Sigmoid colon (tissue), 7 donors: ENCODE measurements around the gene MAX. TPM values are rescaled to one million over a fixed set of nuclear protein-coding genes. Genes with fewer than 3 reads are reported as not detected.
"Not testable (repeated sequence)": the region's sequence is repeated elsewhere in the genome, so short reads cannot be mapped to it uniquely, and the experiment has no call there.

Experiments
- DNase-seq: peaks from one replicate; pipeline ENCODE4 v3.0.0-alpha.2; 2019
- H3K27ac ChIP-seq, 4 donors: fragments of 200-600 bp; sonication (generic); one replicate each; pipeline ENCODE4 v1.5.1; 2016 to 2019; ENCODE audit warnings: mild to moderate bottlenecking in 1 of 4
- H3K27me3 ChIP-seq, 3 donors: fragments of 200-600 bp; sonication (generic); one replicate each; pipeline ENCODE4 v1.5.1; 2019; ENCODE audit warnings: mild to moderate bottlenecking in 1 of 3
- H3K36me3 ChIP-seq, 4 donors: fragments of 200-600 bp; sonication (generic); one replicate each; pipeline ENCODE4 v1.5.1; 2016 to 2019
- H3K4me1 ChIP-seq, 4 donors: fragments of 200-600 bp; sonication (generic); one replicate each; pipeline ENCODE4 v1.5.1; 2017 to 2019
- H3K4me3 ChIP-seq, 4 donors: fragments of 200-600 bp; sonication (generic); one replicate each; pipeline ENCODE4 v1.5.1; 2017 to 2019; ENCODE audit warnings: mild to moderate bottlenecking in 2 of 4, moderate library complexity in 1 of 4
- H3K9me3 ChIP-seq, 4 donors: fragments of 200-600 bp in 3 of 4; sonication (generic) in 3 of 4; one replicate each; pipeline versions ENCODE4 v1.5.1 to v1.6.1; 2013 to 2019
- CTCF ChIP-seq, 4 experiments: fragments of 450-650 bp in 3 of 4; fragments of 200-600 bp in 1 of 4; IDR thresholded peaks; one replicate each; pipeline ENCODE4 v1.5.1; 2016 to 2019; ENCODE audit warnings: antibody characterized with exemption in 4 of 4, mild to moderate bottlenecking in 3 of 4, moderate library complexity in 2 of 4
- EP300 ChIP-seq, 4 donors: sonication (generic); formaldehyde crosslinking; IDR thresholded peaks; one replicate each; pipeline ENCODE4 v1.6.1; 2017; ENCODE audit warnings: antibody characterized with exemption in 4 of 4
- POLR2A ChIP-seq, 2 donors: fragments of 450-650 bp; IDR thresholded peaks; one replicate each; pipeline ENCODE4 v1.6.1; 2016; ENCODE audit warnings: antibody characterized with exemption in 2 of 2, mild to moderate bottlenecking in 2 of 2, moderate library complexity in 2 of 2
- POLR2AphosphoS5 ChIP-seq, 4 donors: sonication (generic); formaldehyde crosslinking; IDR thresholded peaks; one replicate each; pipeline ENCODE4 v1.6.1; 2017; ENCODE audit warnings: antibody characterized with exemption in 4 of 4
- WGBS, 2 donors: extraction: QIAGEN DNeasy Blood & Tissue Kit; methylation state at CpG; one replicate each; pipeline ENCODE4 v1.1.7; 2013; 5-methylcytosine and 5-hydroxymethylcytosine counted together
- intact Hi-C: fragments of 100-400 bp; cut with DNase I; formaldehyde crosslinking; loops from one replicate; pipeline ENCODE4 v1.15.1; 2023
- polyA plus RNA-seq, 3 donors: library from polyadenylated mRNA; stranded (reverse); fragments of 200-250 nt; gene quantifications; one replicate each; pipeline ENCODE4 v1.2.3, GENCODE V29; 2013
- total RNA-seq, 4 donors: library from RNA; depleted of rRNA; stranded (reverse); fragments of >200 nt; gene quantifications; one replicate each; pipeline ENCODE4 v1.1.0, GENCODE V29; 2016
- donor health status: healthy with polysubstance abuse.
- donor health status: Bipolar disorder and iron deficiency.
- donor health status: healthy.

MAX gene
- total and polyA plus RNA-seq, 7 donors = 58.8 to 119 (median 67.4) TPM

- no peak for DNase-seq
- H3K4me1 ChIP-seq = no peaks in the 10 kb centered on the region
- H3K9me3 ChIP-seq = no peaks in the 10 kb centered on the region
- TF ChIP-seq EP300 (IDR thresholded peaks at IDR 0.05) (no peak), CTCF (IDR thresholded peaks at IDR 0.05) (no peak), POLR2A (IDR thresholded peaks at IDR 0.05) (no peak), POLR2AphosphoS5 (IDR thresholded peaks at IDR 0.05) (no peak)
- WGBS, 2 donors = 60 to 85% methylated on average over 9 of the region's 9 CpGs
- H3K27ac ChIP-seq = no peak overlapping the region
- H3K36me3 ChIP-seq = peaks cover 0 to 35% (median 6%) of the 10 kb centered on the region in 4 donors
- H3K27me3 ChIP-seq = no peaks in the 10 kb centered on the region
- intact Hi-C loops = no loop called here
- H3K4me3 ChIP-seq = no peak overlapping the region
Observed at GRCh38 chr14:65040666-65041433, 61.5 kb downstream of the MAX start.

- Histone ChIP-seq H3K4me3 (no peak overlapping the region), H3K27me3 (no peaks in the 10 kb centered on the region), H3K36me3 (peaks cover 0 to 26% (median 2%) of the 10 kb centered on the region in 4 donors), H3K27ac (no peak overlapping the region), H3K9me3 (no peaks in the 10 kb centered on the region), H3K4me1 (peaks cover 0 to 6% (median 0%) of the 10 kb centered on the region in 4 donors)
- intact Hi-C loops = no loop called here
- no peak for TF ChIP-seq POLR2A (IDR thresholded peaks at IDR 0.05)
- WGBS, 2 donors = 96 to 97% methylated on average over 2 of the region's 2 CpGs
- DNase-seq = no peak
Observed at GRCh38 chr14:65038966-65039365, 63.4 kb downstream of the MAX start.

- Histone ChIP-seq H3K27ac (peak overlapping the region in 1 of 4 donors; percentile 35), H3K4me3 (no peak overlapping the region), H3K9me3 (no peaks in the 10 kb centered on the region), H3K27me3 (no peaks in the 10 kb centered on the region), H3K4me1 (peaks cover 0 to 6% (median 0%) of the 10 kb centered on the region in 4 donors), H3K36me3 (peaks cover 2 to 28% (median 5%) of the 10 kb centered on the region in 4 donors)
- no peak for DNase-seq
- TF ChIP-seq EP300 (IDR thresholded peaks at IDR 0.05) = no peak
- TF ChIP-seq POLR2AphosphoS5 (IDR thresholded peaks at IDR 0.05) = peak in 1 of 4 donors; percentile 5
- intact Hi-C loops = no loop called here
- WGBS, 2 donors = 77 to 84% methylated on average over 4 of the region's 4 CpGs
Observed at GRCh38 chr14:65035049-65035448, 67.3 kb downstream of the MAX start.

- H3K4me1 ChIP-seq = peaks cover 0 to 6% (median 0%) of the 10 kb centered on the region in 4 donors
- 92% methylated on average over 4 of the region's 4 CpGs for WGBS, 2 donors
Observed at GRCh38 chr14:65034021-65034420, 68.3 kb downstream of the MAX start.

GRCh38 chr14:65033181-65033580 lies 69.1 kb downstream of the MAX start:
- WGBS, 2 donors = 93 to 95% methylated on average over 3 of the region's 3 CpGs
- H3K9me3 ChIP-seq = no peaks in the 10 kb centered on the region
- H3K27ac ChIP-seq = no peak overlapping the region
- intact Hi-C loops = no loop called here
- H3K27me3 ChIP-seq = no peaks in the 10 kb centered on the region
- no peak overlapping the region for H3K4me3 ChIP-seq
- peaks cover 3 to 30% (median 7%) of the 10 kb centered on the region in 4 donors for H3K36me3 ChIP-seq
- H3K4me1 ChIP-seq = peaks cover 0 to 6% (median 0%) of the 10 kb centered on the region in 4 donors
- TF ChIP-seq POLR2A (IDR thresholded peaks at IDR 0.05) (no peak), CTCF (IDR thresholded peaks at IDR 0.05) (no peak), POLR2AphosphoS5 (IDR thresholded peaks at IDR 0.05) (no peak), EP300 (IDR thresholded peaks at IDR 0.05) (no peak)
- DNase-seq = no peak

More at GRCh38 chr14:65034021-65034420, 68.3 kb downstream of the MAX start:
- Histone ChIP-seq H3K36me3 (peaks cover 3 to 30% (median 7%) of the 10 kb centered on the region in 4 donors), H3K27ac (no peak overlapping the region), H3K9me3 (no peaks in the 10 kb centered on the region), H3K4me3 (no peak overlapping the region), H3K27me3 (no peaks in the 10 kb centered on the region)
- intact Hi-C loops = no loop called here
- no peak for DNase-seq
- TF ChIP-seq EP300 (IDR thresholded peaks at IDR 0.05) (no peak), POLR2A (IDR thresholded peaks at IDR 0.05) (no peak)

GRCh38 chr14:65032319-65032718 lies 70.0 kb downstream of the MAX start:
- Histone ChIP-seq H3K27ac (no peak overlapping the region), H3K9me3 (no peaks in the 10 kb centered on the region), H3K36me3 (peaks cover 6 to 39% (median 9%) of the 10 kb centered on the region in 4 donors), H3K27me3 (no peaks in the 10 kb centered on the region), H3K4me3 (no peak overlapping the region), H3K4me1 (peaks cover 0 to 6% (median 0%) of the 10 kb centered on the region in 4 donors)
- DNase-seq = no peak
- intact Hi-C loops = no loop called here
- WGBS, 2 donors = 41 to 81% methylated on average over 11 of the region's 11 CpGs
- TF ChIP-seq POLR2A (IDR thresholded peaks at IDR 0.05) (no peak), POLR2AphosphoS5 (IDR thresholded peaks at IDR 0.05) (no peak), CTCF (IDR thresholded peaks at IDR 0.05) (no peak), EP300 (IDR thresholded peaks at IDR 0.05) (no peak)

- DNase-seq, H3K9me3 ChIP-seq, H3K27me3 ChIP-seq, H3K27ac ChIP-seq, intact Hi-C loops, H3K4me3 ChIP-seq: not testable (repeated sequence)
- peaks cover 0 to 10% (median 2%) of the 10 kb centered on the region in 4 donors for H3K4me1 ChIP-seq
- 96 to 97% methylated on average over 10 of the region's 10 CpGs for WGBS, 2 donors
- H3K36me3 ChIP-seq = peaks cover 6 to 39% (median 11%) of the 10 kb centered on the region in 4 donors
Observed at GRCh38 chr14:65031321-65031720, 71.0 kb downstream of the MAX start.
